Measurements from ENCODE around the gene HOXB6. TPM values are rescaled to one million over a fixed set of nuclear protein-coding genes. Genes with fewer than 3 reads are reported as not detected.

HOXB6 gene
- total RNA-seq, 3 donors from 2014 or later: 41.3 to 68.8 (median 50.9) TPM

GRCh38 chr17:48629411-48629759 lies 24.6 kb upstream of the HOXB6 start:
- ATAC-seq: no peak
- H3K9me3 ChIP-seq: no peaks in the 10 kb centered on the region
- no peak for TF ChIP-seq CTCF (IDR thresholded peaks at IDR 0.05)
- H3K36me3 ChIP-seq (ENCODE audit: low read depth): no peaks in the 10 kb centered on the region
- intact Hi-C loops (cut with DNase I, micrococcal nuclease): loop anchor here in 1 of 2 donors (10.0 kb wide), 1 partner anchor 295 kb away; no protein-coding TSS in a partner anchor
- H3K4me1 ChIP-seq (ENCODE audit: low read depth): peaks cover 34% of the 10 kb centered on the region
- no peak overlapping the region for H3K4me3 ChIP-seq
- DNase-seq: peak; percentile 17 to 44 (median 43)

DNA sequence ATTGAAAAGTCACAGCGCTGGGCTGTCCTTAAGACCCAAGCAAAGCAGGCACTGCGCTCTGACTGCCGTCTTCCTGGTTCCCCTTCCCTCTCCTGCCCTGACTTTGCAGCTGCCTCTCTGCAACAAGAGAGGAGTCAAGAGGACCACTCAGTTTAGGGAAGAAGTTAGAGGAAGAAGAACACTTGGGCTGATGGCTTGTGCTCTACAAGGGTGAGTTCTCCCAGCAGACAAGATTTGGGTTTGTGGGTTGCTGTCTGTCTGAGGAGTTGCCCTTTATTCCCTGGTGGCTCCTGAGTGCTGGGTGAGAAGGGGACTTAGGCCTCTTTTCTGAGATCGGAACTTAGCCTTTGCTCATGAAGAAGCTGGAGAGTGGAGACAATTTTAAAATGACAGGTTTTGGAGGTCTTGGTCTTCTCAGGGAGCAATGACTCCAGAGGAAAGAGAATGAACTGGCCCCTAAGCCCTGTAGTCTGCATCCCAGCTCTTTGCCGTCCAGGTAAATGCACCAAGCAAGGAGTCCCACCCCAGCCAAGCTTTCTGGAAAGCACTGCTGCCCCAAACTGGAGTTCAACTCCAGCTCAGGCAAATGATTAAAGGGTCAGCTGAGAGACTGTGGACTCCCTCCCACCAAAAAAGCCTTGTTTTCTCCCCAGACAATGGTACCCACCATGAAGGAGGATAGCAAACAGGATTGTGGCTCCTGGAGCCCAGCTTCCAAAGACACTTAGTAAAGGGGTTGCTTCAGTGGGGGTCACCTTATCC lies 24.0 kb upstream of the HOXB6 start:
- ATAC-seq: no peak
- intact Hi-C loops (cut with DNase I, micrococcal nuclease): loop anchor here in 1 of 2 donors (10.0 kb wide), 1 partner anchor 294 kb away; no protein-coding TSS in a partner anchor

GRCh38 chr17:48627623-48628521 lies 23.1 kb upstream of the HOXB6 start:
- ATAC-seq: no peak
- Histone ChIP-seq H3K4me1 (ENCODE audit: low read depth) (peaks cover 29% of the 10 kb centered on the region), H3K9me3 (no peaks in the 10 kb centered on the region), H3K4me3 (no peak overlapping the region), H3K36me3 (ENCODE audit: low read depth) (no peaks in the 10 kb centered on the region)
- TF ChIP-seq CTCF (IDR thresholded peaks at IDR 0.05): no peak
- intact Hi-C loops (cut with DNase I, micrococcal nuclease): loop anchor here in 1 of 2 donors (10.0 kb wide), 1 partner anchor 293 kb away; no protein-coding TSS in a partner anchor
- peak in 2 of 3 donors; percentile 51 to 52 for DNase-seq

More for the DNA sequence above, 24.0 kb upstream of the HOXB6 start:
- no peaks in the 10 kb centered on the region for H3K36me3 ChIP-seq (ENCODE audit: low read depth)
- TF ChIP-seq CTCF (IDR thresholded peaks at IDR 0.05): no peak
- peaks cover 31% of the 10 kb centered on the region for H3K4me1 ChIP-seq (ENCODE audit: low read depth)
- H3K4me3 ChIP-seq: no peak overlapping the region
- H3K9me3 ChIP-seq: no peaks in the 10 kb centered on the region
- peak in 2 of 3 donors; percentile 27 to 42 for DNase-seq

DNA sequence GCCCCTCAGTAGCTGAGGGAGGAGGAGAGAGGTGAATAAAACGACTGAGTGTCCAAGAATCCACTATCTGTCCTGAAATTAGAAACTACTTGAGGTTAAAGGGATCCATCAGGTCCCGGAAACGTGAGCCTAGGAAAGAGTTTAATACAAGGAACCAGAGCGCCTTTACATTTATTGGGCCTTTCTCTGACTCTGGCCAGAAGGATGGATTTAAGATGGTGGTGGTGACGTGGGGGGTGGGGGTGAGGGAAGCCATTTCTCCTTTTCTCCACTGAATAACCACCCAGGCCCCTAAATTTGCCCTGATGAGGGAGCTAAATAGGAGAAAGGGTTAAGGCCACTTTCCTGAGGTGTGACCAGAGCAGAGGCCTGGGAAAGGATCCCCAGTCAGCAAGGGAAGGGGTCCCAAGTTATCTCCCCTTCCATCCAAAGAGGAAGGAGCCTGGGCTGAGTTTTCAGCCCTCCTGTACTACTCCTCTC lies 22.4 kb upstream of the HOXB6 start:
- ATAC-seq (no peak), DNase-seq (peak in 1 of 3 donors; percentile 32)
- Histone ChIP-seq H3K36me3 (ENCODE audit: low read depth) (no peaks in the 10 kb centered on the region), H3K4me3 (no peak overlapping the region), H3K4me1 (ENCODE audit: low read depth) (peaks cover 29% of the 10 kb centered on the region), H3K9me3 (no peaks in the 10 kb centered on the region)
- intact Hi-C loops (cut with DNase I, micrococcal nuclease): loop anchor here in 1 of 2 donors (10.0 kb wide), 1 partner anchor 292 kb away; no protein-coding TSS in a partner anchor
- no peak for TF ChIP-seq CTCF (IDR thresholded peaks at IDR 0.05)
